ENCODE data around the gene GUCY1B1.

The GUCY1B1 gene

GRCh38 chr4:155818639-155819038 is 59.8 kb downstream of the GUCY1B1 start:
- Histone ChIP-seq H3K27me3 (ENCODE audit: control insufficient read depth in 2 of 2, insufficient read depth in 2 of 2, low read length in 2 of 2) (no peaks in the 10 kb centered on the region), H3K27ac (ENCODE audit: low read depth in 2 of 2, low read length in 2 of 2) (no peak overlapping the region), H3K36me3 (ENCODE audit: control insufficient read depth in 2 of 2, insufficient read depth in 2 of 2, low read length in 2 of 2) (no peaks in the 10 kb centered on the region), H3K9me3 (ENCODE audit: control insufficient read depth in 2 of 2, low read length in 2 of 2) (no peaks in the 10 kb centered on the region), H3K4me3 (ENCODE audit: low read length in 2 of 2) (no peak overlapping the region), H3K4me1 (ENCODE audit: control insufficient read depth in 2 of 2, insufficient read depth in 2 of 2, low read length in 2 of 2) (no peaks in the 10 kb centered on the region), H3K9ac (ENCODE audit: low read depth in 1 of 2, low read length in 2 of 2) (no peak overlapping the region)

GRCh38 chr4:155819066-155819465 is 60.2 kb downstream of the GUCY1B1 start:
- Histone ChIP-seq H3K4me1 (ENCODE audit: control insufficient read depth in 2 of 2, insufficient read depth in 2 of 2, low read length in 2 of 2) (no peaks in the 10 kb centered on the region), H3K36me3 (ENCODE audit: control insufficient read depth in 2 of 2, insufficient read depth in 2 of 2, low read length in 2 of 2) (no peaks in the 10 kb centered on the region)

GRCh38 chr4:155820887-155821518 is 62.2 kb downstream of the GUCY1B1 start:
- H3K27ac ChIP-seq (ENCODE audit: low read depth in 2 of 2, low read length in 2 of 2), result no peak overlapping the region
- H3K9ac ChIP-seq (ENCODE audit: low read depth in 1 of 2, low read length in 2 of 2), result no peak overlapping the region
- no peak overlapping the region for H3K4me3 ChIP-seq (ENCODE audit: low read length in 2 of 2)
- H3K4me1 ChIP-seq (ENCODE audit: control insufficient read depth in 2 of 2, insufficient read depth in 2 of 2, low read length in 2 of 2), result no peaks in the 10 kb centered on the region
- no peaks in the 10 kb centered on the region for H3K9me3 ChIP-seq (ENCODE audit: control insufficient read depth in 2 of 2, low read length in 2 of 2)
- H3K27me3 ChIP-seq (ENCODE audit: control insufficient read depth in 2 of 2, insufficient read depth in 2 of 2, low read length in 2 of 2), result no peaks in the 10 kb centered on the region
- H3K36me3 ChIP-seq (ENCODE audit: control insufficient read depth in 2 of 2, insufficient read depth in 2 of 2, low read length in 2 of 2), result no peaks in the 10 kb centered on the region

More at GRCh38 chr4:155819066-155819465, 60.2 kb downstream of the GUCY1B1 start:
- Histone ChIP-seq H3K4me3 (ENCODE audit: low read length in 2 of 2) (no peak overlapping the region), H3K27ac (ENCODE audit: low read depth in 2 of 2, low read length in 2 of 2) (no peak overlapping the region), H3K27me3 (ENCODE audit: control insufficient read depth in 2 of 2, insufficient read depth in 2 of 2, low read length in 2 of 2) (no peaks in the 10 kb centered on the region), H3K9me3 (ENCODE audit: control insufficient read depth in 2 of 2, low read length in 2 of 2) (no peaks in the 10 kb centered on the region), H3K9ac (ENCODE audit: low read depth in 1 of 2, low read length in 2 of 2) (no peak overlapping the region)

GRCh38 chr4:155822572-155822971 is 63.8 kb downstream of the GUCY1B1 start:
- no peak overlapping the region for H3K9ac ChIP-seq (ENCODE audit: low read depth in 1 of 2, low read length in 2 of 2)
- H3K36me3 ChIP-seq (ENCODE audit: control insufficient read depth in 2 of 2, insufficient read depth in 2 of 2, low read length in 2 of 2), result no peaks in the 10 kb centered on the region
- no peak overlapping the region for H3K4me3 ChIP-seq (ENCODE audit: low read length in 2 of 2)
- no peaks in the 10 kb centered on the region for H3K4me1 ChIP-seq (ENCODE audit: control insufficient read depth in 2 of 2, insufficient read depth in 2 of 2, low read length in 2 of 2)
- no peaks in the 10 kb centered on the region for H3K9me3 ChIP-seq (ENCODE audit: control insufficient read depth in 2 of 2, low read length in 2 of 2)
- no peaks in the 10 kb centered on the region for H3K27me3 ChIP-seq (ENCODE audit: control insufficient read depth in 2 of 2, insufficient read depth in 2 of 2, low read length in 2 of 2)
- no peak overlapping the region for H3K27ac ChIP-seq (ENCODE audit: low read depth in 2 of 2, low read length in 2 of 2)

GRCh38 chr4:155828628-155829027 is 69.8 kb downstream of the GUCY1B1 start:
- no peak overlapping the region for H3K9ac ChIP-seq (ENCODE audit: low read depth in 1 of 2, low read length in 2 of 2)
- H3K4me3 ChIP-seq (ENCODE audit: low read length in 2 of 2), result no peak overlapping the region
- H3K27me3 ChIP-seq (ENCODE audit: control insufficient read depth in 2 of 2, insufficient read depth in 2 of 2, low read length in 2 of 2), result no peaks in the 10 kb centered on the region
- H3K4me1 ChIP-seq (ENCODE audit: control insufficient read depth in 2 of 2, insufficient read depth in 2 of 2, low read length in 2 of 2), result no peaks in the 10 kb centered on the region
- H3K9me3 ChIP-seq (ENCODE audit: control insufficient read depth in 2 of 2, low read length in 2 of 2), result no peaks in the 10 kb centered on the region
- no peak overlapping the region for H3K27ac ChIP-seq (ENCODE audit: low read depth in 2 of 2, low read length in 2 of 2)
- H3K36me3 ChIP-seq (ENCODE audit: control insufficient read depth in 2 of 2, insufficient read depth in 2 of 2, low read length in 2 of 2), result no peaks in the 10 kb centered on the region

- Histone ChIP-seq H3K9me3 (ENCODE audit: control insufficient read depth in 2 of 2, low read length in 2 of 2) (no peaks in the 10 kb centered on the region), H3K9ac (ENCODE audit: low read depth in 1 of 2, low read length in 2 of 2) (no peak overlapping the region), H3K36me3 (ENCODE audit: control insufficient read depth in 2 of 2, insufficient read depth in 2 of 2, low read length in 2 of 2) (no peaks in the 10 kb centered on the region), H3K27ac (ENCODE audit: low read depth in 2 of 2, low read length in 2 of 2) (no peak overlapping the region), H3K4me1 (ENCODE audit: control insufficient read depth in 2 of 2, insufficient read depth in 2 of 2, low read length in 2 of 2) (no peaks in the 10 kb centered on the region), H3K27me3 (ENCODE audit: control insufficient read depth in 2 of 2, insufficient read depth in 2 of 2, low read length in 2 of 2) (no peaks in the 10 kb centered on the region), H3K4me3 (ENCODE audit: low read length in 2 of 2) (no peak overlapping the region)
Observed at GRCh38 chr4:155832664-155833063, 73.8 kb downstream of the GUCY1B1 start.

GRCh38 chr4:155837203-155837796 is 78.5 kb downstream of the GUCY1B1 start:
- Histone ChIP-seq H3K36me3 (ENCODE audit: control insufficient read depth in 2 of 2, insufficient read depth in 2 of 2, low read length in 2 of 2) (no peaks in the 10 kb centered on the region), H3K4me3 (ENCODE audit: low read length in 2 of 2) (no peak overlapping the region), H3K4me1 (ENCODE audit: control insufficient read depth in 2 of 2, insufficient read depth in 2 of 2, low read length in 2 of 2) (no peaks in the 10 kb centered on the region), H3K9me3 (ENCODE audit: control insufficient read depth in 2 of 2, low read length in 2 of 2) (no peaks in the 10 kb centered on the region), H3K27ac (ENCODE audit: low read depth in 2 of 2, low read length in 2 of 2) (no peak overlapping the region), H3K9ac (ENCODE audit: low read depth in 1 of 2, low read length in 2 of 2) (no peak overlapping the region), H3K27me3 (ENCODE audit: control insufficient read depth in 2 of 2, insufficient read depth in 2 of 2, low read length in 2 of 2) (no peaks in the 10 kb centered on the region)

- H3K27me3 ChIP-seq (ENCODE audit: control insufficient read depth in 2 of 2, insufficient read depth in 2 of 2, low read length in 2 of 2), result no peaks in the 10 kb centered on the region
- H3K9me3 ChIP-seq (ENCODE audit: control insufficient read depth in 2 of 2, low read length in 2 of 2), result no peaks in the 10 kb centered on the region
- H3K27ac ChIP-seq (ENCODE audit: low read depth in 2 of 2, low read length in 2 of 2), result no peak overlapping the region
- H3K9ac ChIP-seq (ENCODE audit: low read depth in 1 of 2, low read length in 2 of 2), result no peak overlapping the region
- H3K36me3 ChIP-seq (ENCODE audit: control insufficient read depth in 2 of 2, insufficient read depth in 2 of 2, low read length in 2 of 2), result no peaks in the 10 kb centered on the region
- H3K4me3 ChIP-seq (ENCODE audit: low read length in 2 of 2), result no peak overlapping the region
- no peaks in the 10 kb centered on the region for H3K4me1 ChIP-seq (ENCODE audit: control insufficient read depth in 2 of 2, insufficient read depth in 2 of 2, low read length in 2 of 2)
Observed at GRCh38 chr4:155842080-155842479, 83.3 kb downstream of the GUCY1B1 start.

- Histone ChIP-seq H3K9ac (ENCODE audit: low read depth in 1 of 2, low read length in 2 of 2) (no peak overlapping the region), H3K36me3 (ENCODE audit: control insufficient read depth in 2 of 2, insufficient read depth in 2 of 2, low read length in 2 of 2) (no peaks in the 10 kb centered on the region), H3K9me3 (ENCODE audit: control insufficient read depth in 2 of 2, low read length in 2 of 2) (no peaks in the 10 kb centered on the region), H3K4me1 (ENCODE audit: control insufficient read depth in 2 of 2, insufficient read depth in 2 of 2, low read length in 2 of 2) (no peaks in the 10 kb centered on the region), H3K27ac (ENCODE audit: low read depth in 2 of 2, low read length in 2 of 2) (no peak overlapping the region), H3K4me3 (ENCODE audit: low read length in 2 of 2) (no peak overlapping the region), H3K27me3 (ENCODE audit: control insufficient read depth in 2 of 2, insufficient read depth in 2 of 2, low read length in 2 of 2) (no peaks in the 10 kb centered on the region)
Observed at GRCh38 chr4:155846929-155847328, 88.1 kb downstream of the GUCY1B1 start.

GRCh38 chr4:155849042-155849441 is 90.2 kb downstream of the GUCY1B1 start:
- Histone ChIP-seq H3K9ac (ENCODE audit: low read depth in 1 of 2, low read length in 2 of 2) (no peak overlapping the region), H3K4me1 (ENCODE audit: control insufficient read depth in 2 of 2, insufficient read depth in 2 of 2, low read length in 2 of 2) (no peaks in the 10 kb centered on the region), H3K36me3 (ENCODE audit: control insufficient read depth in 2 of 2, insufficient read depth in 2 of 2, low read length in 2 of 2) (no peaks in the 10 kb centered on the region), H3K4me3 (ENCODE audit: low read length in 2 of 2) (no peak overlapping the region), H3K27ac (ENCODE audit: low read depth in 2 of 2, low read length in 2 of 2) (no peak overlapping the region), H3K27me3 (ENCODE audit: control insufficient read depth in 2 of 2, insufficient read depth in 2 of 2, low read length in 2 of 2) (no peaks in the 10 kb centered on the region), H3K9me3 (ENCODE audit: control insufficient read depth in 2 of 2, low read length in 2 of 2) (no peaks in the 10 kb centered on the region)
